Tongue (tissue), 2 donors: ENCODE data around the gene ZNF606. TPM values are rescaled to one million over a fixed set of nuclear protein-coding genes. Genes with fewer than 3 reads are reported as not detected.

Experiments
- DNase-seq: peaks from one replicate; pipeline ENCODE4 v3.0.0-alpha.2; 2015
- total RNA-seq: library from RNA; depleted of rRNA; stranded (reverse); fragments of >200 nt; gene quantifications from one replicate; pipeline ENCODE4 v1.2.3, GENCODE V29; 2014

ZNF606 gene
- 28.5 TPM for total RNA-seq

DNA sequence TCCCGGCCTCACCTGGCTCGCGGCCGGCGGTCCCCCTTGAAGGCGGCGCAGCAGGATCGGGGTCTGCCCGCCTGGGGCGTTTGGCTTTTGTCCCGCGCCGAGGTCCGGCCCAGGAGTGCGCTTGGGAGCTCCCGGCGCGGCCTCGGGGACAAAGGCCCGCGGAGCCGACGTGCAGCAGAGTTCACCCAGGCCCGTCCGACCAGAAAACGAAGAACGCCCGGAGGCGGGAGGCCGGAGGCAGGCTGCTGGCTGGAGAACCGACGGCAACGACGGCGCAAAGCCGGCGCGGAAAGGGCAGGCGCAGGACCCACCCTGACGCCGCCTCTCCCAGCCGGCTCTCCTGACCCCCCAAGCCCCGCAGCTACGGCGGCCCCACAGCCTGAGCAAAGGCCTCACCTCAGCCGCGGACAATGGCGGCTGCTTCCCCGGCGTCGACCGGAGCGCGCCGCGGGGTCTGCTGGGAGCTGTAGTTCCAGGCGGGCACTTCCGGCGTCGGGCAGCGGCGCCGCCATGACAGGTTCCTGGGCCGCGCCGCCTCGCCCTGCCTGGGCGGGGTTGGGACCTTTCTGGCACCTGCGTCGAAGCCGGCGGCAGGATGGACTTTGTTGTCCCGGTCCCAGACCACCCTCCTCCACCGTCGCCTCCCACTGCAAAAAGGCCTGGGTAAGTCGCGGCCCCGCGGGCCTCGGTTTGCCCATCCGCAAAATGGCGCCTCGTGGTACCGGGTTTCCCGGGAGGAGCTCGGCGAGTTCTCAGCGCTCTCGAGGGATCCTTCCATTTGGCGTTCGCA, at the start of gene ZNF606:
Gene ZNF606 (minus strand): TSS at position 437 of the 790 bp plus-strand sequence. CDS start 1,501 bp downstream, outside the sequence.
- DNase-seq = peak; percentile 95

DNA sequence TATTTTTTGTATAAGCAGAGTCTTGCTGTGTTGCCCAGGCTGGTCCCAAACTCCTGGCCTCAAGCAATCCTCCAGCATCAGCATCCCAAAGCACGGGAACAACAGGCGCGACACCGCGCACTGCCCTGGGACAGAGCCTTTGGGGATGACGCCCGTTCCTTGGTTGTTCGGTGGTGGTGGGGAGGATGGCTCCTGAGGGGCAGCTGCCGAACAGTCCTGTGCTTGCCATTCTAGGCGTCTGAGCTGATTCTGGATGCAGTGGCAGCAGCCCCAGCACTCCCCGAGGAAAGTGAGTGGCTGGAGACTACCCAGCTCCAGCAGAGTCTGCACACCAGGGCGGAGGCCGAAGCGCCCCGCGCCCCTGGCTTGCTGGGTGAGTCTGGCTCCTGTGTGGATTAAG, 49.6 kb upstream of the ZNF606 start:
- no peak for DNase-seq

DNA sequence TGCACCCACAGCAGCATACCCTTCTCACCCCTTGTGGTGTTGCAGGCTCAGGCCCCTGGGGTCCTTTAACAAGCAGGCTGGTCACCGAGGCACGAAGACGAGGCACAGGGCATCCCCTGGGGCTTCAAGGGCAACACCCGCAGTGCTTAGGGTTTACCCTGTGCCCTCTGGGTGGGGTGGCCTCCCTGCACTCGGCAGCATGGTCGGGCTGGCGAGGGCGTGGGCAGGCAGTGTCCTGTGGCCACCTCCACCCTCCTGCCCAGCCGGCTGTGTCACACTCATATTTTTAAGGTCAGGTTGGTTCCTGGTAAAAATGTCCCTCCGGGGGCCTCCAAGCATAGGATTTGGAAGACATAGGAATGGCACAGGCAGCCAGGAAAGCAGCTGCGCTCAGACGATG, 45.1 kb upstream of the ZNF606 start:
- no peak for DNase-seq

DNA sequence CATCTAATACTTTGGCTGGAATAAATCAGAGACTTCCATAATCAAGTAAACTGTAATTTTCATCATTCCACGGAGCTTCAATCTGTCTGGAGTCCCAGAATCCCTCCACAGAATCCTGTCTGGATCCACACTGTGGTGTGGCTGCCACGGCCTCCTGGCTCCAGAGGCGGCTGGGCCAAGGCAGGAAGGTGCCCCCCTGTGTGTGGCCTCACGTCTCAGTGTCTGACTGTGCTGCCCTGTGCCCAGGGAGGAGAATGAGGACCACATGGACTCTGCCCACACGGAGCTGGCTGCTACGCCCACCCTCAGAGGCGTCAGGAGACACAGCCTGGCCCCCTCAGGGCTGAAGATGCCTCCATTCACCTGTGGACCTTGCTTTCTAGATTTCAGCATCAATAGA, 44.2 kb upstream of the ZNF606 start:
- DNase-seq = no peak

DNA sequence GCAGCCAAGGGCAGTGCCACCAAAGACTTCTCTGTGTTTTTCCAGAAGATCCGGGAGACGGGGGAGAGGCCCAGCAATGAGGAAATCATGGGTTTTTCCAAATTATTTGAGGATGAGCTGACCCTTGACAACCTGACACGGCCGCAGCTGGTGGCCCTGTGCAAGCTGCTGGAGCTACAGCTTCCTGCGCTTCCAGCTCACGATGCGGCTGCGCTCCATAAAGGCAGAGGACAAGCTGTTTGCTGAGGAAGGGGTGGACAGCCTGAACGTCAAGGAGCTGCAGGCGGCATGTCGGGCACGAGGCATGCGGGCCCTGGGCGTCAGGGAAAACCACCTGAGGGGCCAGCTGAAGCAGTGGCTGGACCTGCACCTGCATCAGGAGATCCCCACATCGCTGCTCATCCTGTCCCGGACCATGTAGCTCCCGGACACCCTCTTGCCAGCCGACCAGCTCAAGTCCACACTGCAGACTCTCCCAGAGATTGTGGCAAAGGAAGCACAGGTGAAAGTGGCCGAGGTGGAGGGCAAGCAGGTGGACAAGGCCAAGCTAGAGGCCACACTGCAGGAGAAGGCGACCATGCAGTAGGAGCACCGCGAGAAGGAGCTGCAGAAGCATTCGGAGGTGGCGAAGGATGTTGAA, 42.9 kb upstream of the ZNF606 start:
- no peak for DNase-seq

DNA sequence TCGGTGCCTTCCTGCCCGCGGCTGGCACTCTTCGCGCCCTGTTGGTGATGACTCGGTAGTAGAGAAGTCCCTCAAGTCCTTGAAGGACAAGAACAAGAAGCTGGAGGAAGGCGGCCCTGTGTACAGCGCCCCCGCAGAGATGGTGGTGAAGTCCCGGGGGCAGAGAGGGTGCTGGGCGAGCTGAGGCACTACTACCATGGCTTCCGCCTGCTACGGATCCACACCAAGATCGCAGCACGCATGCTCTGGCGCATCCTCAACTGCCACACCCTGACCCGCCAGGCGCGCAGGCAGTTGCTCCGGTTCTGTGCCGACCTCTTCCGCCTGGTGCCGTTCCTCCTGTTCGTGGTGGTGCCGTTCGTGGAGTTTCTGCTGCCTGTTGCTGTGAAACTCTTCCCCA, 42.3 kb upstream of the ZNF606 start:
- no peak for DNase-seq

DNA sequence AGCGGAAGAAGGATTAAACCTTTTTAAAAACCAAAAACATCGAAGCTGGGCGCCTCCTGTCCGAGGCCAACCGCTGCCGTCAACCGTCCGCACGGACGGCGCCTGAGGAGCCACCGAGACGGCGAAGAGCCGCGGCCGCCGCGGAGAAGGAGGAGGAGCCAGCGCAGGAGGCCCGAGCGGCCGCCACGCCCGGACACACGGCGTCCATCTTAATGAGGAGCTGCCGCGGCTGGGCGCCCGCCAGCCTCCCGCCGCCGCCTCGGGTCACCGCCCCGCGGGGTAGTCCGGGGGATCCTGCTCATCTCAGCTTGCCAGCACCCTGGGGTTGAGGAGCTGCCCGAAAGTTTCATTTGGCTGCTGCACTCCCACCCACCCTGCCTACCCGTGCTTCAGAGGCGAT, 41.8 kb upstream of the ZNF606 start:
- DNase-seq = no peak

DNA sequence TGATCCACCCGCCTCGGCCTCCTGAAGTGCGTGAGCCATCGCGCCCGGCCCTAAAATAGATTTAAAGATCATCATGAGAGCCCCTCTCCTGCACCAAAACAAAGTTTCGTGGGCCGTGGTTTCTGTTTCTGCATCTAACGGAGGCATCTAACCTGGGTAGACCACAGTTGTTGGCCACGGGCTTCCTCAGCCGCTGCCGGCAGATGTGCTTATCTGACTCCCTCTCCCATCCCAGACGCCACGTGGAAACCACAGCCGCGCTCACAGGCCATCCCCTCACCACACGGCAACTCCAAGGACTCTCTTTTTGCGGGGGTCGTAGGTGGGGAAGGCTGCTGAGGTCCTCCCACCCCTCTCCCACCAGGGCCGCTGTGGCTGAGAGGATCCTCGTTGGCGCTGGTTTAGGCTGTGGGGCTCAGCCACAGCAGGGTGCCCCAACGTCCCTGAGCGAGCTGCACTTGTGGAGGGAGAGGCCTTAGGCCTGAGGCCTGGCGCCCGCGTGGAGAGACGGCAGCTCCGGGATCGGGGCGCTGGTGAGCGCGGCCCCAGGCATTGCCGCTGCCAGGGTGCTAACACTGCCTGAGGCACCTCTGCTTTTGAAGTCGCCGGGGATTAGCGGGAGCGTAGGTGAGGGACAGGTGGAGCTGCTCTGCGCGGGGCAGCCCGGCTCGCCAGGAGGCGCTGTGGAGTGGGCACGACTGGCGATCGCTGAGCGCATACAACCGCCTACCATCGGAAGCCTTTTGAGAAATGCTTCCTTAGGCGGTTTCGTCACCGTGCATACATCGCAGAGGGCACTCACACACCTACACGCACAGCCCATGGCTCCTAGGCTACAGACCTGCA, 40.1 kb upstream of the ZNF606 start:
- DNase-seq = no peak

DNA sequence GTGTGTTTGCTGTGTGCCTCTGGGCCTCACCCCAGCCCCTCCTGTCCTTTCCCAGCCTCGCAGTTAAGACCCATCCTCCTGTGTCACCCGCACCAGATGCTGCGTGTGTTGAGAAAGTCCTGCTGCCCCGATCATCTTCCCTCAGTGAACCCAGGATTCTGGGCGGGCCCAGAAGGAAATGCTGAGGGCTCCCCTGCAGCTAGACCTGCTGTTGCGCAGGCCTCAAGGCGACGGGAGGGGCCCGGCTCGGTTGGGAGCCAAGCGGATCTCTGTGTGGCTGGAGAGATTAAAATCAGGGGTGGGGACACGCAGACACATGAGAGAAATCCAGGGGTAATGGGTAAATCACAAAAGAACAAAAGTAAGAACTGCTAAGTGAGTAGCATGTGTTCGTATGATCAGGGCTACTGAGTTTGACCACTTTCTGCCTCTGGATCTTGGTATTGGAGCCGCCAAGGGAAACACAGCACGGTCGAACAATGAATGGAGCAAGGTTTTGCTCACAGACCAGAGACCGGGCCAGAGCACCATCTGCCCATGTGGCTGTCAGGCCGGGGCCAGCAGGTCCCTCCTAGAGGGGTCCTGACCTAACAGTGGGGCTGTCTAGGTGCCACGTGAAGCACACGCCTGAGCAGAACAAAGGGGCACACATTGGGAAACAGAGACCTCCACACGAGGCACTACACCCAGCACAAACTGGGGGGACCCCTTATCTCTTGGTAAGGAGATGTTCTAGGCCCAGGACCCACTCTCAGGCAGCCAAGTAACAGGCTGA, 38.3 kb upstream of the ZNF606 start:
- no peak for DNase-seq

DNA sequence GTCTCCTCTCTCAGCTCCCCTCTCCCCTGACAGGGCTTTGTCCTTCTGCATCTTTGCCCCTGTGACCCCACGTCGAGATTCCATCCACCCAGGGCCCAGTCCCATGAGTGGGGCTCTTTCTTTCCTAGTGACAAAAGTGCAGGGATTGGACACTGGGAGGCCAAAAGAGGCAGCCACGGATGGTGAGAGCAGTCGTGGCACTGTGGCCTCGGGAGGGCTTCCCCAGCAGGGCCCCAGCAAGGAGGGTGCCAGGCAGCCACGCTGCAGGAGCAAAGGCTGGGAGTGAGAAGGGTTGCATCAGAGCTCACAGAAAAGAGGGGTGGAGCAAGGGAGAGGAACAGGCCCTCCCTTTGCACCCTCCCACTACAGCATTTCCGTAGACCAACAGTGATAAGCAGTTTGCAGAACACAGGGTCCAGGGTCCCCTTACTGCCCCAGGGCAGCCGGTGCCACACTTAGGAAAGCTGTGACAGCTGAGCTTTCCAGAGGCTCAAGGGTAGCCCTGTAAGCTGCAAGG, 36.1 kb upstream of the ZNF606 start:
- no peak for DNase-seq

DNA sequence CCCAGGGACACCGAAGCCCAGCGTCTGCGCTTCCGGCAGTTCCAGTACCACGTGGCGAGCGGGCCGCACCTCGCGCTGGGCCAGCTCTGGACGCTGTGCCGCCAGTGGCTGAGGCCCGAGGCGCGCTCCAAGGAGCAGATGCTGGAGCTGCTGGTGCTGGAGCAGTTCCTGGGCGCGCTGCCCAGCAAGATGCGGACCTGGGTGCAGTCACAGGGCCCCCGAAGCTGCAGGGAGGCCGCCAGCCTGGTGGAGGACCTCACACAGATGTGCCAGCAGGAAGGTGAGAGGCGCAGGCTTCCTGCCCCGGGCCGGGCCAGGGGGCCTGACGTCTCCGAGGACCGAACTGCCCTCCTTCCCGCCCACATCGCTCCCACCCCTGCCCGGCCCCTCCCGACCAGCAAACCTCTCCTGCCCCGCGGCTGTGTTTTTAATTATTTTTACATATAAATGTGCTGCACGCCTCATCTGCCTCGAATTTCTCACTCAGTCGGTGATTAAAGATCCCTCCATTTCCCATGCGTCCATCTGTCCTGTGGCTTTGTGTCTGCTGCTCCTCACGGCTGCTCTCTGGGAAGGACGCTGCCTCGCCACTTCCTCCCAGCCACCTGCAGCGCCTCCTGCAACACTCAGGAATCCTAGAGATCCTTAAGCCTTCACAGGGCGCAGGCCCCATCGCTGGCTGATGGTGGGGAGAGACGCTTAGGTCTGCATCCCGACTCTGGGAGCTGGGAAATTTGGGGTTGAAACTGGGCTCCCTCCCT, 35.5 kb upstream of the ZNF606 start:
- peak; percentile 26 for DNase-seq

DNA sequence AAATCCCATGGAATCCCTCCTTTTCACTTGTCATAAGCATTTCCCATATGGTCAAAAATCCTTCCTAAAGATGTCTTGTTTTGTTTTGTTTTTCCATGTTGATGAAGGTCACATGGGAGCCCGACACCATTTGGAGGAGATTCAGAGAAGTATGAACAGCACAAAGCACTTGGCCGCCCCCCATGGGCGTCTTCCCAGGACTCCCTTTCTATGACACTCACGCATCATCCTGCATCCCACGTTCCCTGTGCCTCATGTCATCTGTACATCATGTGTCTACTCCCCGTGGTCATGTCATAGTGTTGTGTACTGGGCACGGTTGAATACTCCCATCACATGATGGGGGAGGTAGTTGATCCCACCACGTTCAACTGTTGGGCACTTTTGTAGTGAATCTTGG, 33.2 kb upstream of the ZNF606 start:
- no peak for DNase-seq

DNA sequence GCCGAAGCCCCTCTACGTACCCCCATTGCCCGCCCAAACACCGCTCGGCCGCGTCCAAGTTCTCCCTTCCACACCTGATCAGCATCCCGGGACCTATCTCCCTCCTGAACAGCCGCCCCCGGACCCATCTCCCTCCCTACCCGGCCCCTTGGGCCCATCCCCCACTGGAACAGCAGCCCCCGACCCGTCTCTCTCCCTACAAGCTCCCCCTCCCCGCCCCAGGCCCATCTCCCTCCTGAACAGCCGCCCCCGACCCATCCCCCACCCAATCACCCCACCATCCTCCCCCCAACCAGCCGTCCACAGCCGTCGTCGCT, 31.8 kb upstream of the ZNF606 start:
- DNase-seq = peak; percentile 12

DNA sequence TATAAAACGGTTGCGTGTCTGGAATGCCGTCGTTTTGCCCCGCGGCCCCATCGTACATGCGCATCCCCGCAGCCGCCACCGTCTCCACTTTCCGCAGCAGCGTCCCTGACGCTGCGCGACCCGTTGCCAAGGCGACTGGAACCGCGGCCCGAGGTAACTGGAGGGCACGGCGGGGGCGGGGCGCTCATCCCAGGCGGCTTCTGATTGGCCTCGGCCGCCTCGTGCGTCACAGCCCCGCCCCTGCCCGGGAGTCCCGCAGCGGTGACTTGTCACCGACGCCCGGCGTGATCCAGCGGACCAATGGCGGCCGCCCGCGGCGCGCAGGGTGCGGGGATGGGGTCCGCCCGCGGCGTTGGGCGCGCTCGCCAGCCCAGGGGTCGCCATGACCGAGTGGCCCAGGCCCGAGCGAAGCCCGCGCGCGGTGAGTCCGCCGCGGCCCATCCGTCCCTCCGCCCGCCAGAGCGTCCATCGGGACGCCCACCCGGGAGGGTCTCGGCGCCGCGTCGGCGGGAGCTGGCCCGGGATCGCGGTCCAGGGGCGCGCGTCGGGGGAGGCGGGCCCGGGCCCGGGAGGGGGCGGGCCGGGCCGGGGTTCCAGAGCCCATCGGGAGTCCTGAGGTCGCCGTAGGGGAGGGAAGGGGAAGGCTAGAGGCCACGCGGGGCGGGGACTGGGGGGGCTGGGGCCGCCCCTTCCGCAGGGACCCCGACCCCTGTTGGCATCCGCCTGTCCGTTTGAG, 31.3 kb upstream of the ZNF606 start, which contains the start of gene ZSCAN1:
Gene ZSCAN1 (plus strand): TSS at position 285 of the 736 bp plus-strand sequence. CDS start 3,812 bp downstream, outside the sequence.
- peak; percentile 98 for DNase-seq

DNA sequence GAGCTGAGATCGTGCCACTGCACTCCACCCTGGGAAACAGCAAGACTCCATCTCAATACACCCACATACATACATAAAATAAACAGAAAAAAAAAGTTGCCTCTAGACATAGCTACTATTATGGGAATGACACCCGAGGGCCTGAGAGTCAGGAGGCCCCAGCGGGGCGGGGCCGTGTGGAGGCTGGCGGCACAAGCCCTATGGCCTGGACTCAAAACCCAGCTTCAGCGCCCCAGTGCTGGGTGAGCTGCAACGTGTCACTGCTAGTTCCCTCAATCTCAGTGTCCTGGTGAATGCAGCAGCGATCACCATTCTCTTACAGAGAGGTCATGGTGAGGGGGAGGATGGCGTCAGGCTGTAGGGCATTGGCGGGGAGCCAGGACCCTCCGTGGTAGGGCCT, 22.0 kb upstream of the ZNF606 start:
- DNase-seq = no peak

DNA sequence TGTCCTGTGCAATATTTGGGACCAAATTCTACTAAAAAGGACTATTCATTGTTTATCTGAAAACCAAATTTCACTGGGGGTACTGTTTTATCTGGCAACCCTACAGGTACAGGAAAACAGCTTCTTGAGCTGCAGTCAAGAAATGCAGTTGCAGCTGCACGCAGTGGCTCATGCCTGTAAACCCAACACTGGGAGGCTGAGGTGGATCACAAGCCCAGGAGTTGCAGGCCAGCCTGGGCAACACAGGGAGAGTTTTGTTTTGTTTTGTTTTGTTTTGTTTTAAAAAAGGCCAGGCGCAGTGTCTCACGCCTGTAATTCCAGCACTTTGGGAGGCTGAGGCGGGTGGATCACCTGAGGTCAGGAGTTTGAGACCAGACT, 19.7 kb upstream of the ZNF606 start:
- no peak for DNase-seq

DNA sequence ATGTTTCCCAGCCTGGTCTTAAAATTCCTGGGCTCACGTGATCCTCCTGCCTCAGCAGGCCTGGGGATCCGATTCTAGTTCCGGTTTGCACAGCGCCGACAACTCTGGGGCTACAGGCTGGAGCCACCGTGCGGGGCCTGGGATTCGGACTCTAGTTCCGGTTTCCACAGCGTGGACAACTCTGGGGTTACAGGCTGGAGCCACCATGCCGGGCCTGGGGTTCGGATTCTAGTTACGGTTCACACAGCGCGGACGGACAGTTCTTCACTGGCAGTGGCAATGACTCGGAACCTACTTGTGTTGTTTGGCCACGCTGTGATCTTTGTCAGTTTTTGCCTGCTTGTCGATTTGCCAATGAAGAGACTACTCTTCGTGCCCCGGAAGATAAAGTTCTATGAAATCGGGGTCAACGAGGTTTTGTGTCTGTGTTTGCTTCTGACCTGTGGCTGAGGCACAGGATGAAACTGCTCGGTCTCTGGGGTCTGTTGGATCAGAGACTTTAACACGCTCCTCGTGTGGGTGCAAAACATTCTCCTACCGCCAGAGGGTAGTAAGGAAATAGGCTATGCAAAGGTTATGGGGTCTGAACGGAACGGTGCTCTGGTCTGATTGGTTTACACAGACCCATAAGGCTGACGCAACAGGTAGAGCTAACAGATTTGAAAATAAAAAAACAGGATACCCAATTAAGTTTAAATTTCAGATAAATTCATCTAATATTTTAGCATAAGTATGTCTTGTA, 19.1 kb upstream of the ZNF606 start:
- DNase-seq = peak; percentile 91

DNA sequence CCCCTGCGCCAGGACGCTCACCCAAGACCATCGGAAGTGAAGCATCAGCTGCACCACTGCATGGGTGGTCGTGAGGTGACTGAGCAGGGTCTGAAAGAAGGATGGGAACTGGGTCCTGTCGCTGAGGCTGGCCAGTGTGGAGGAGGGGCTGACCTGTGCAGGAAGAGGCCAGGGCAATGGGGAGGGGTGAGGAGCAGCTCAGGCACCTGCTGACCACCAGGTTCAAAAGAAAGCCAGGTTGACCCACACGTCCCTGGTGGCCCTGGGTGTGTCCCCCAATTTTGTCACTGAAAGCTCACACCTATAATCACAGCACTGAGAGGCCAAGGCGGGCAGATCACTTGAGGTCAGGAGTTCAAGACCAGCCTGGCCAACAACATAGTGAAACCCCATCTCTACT, 17.5 kb upstream of the ZNF606 start:
- DNase-seq = no peak

DNA sequence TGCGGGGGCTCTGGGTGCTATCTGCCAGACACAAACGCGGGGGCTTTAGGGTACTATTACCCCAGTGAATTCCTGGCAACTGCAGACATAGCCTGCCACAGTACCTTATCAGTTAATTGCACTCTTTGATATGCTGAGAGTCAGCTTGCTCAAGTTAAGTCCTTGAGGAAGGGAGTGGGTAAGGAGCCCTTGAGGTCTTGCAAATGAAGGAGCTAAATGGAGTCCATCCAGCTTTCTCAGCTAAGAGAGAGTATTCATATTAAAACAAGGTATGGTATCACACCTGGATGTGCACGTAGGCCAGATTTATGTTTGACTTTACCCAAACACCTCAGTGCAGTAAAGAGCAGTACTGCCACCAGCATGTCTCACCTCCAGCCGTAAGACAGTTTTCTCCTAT, 11.5 kb upstream of the ZNF606 start:
- DNase-seq = no peak

DNA sequence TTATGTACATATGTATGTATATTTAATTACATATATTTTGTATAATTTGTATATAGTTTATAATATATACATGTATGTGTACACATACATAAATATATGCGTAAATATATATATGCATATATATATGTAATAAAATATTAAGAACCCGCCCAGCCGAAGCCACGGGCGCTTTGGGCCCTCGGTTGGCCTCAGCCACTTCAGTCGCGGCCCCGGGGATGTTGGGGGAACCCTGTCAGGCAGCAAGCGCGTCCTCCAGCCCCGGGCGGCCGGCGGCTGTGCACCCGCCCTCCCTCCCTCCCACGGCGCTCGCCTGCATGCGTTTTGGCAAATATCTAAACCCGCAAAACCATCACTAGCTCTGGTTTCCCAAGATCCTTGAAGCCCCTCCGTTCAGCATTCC, 7.9 kb upstream of the ZNF606 start:
- no peak for DNase-seq
